Panc1 (cell line): Measurements from ENCODE around the gene EGR1. TPM values are rescaled to one million over a fixed set of nuclear protein-coding genes. Genes with fewer than 3 reads are reported as not detected.

ENCODE experiments used
- ATAC-seq: fragments of 200-7000 bp; cut with Tn5 transposase; 2 replicates; pipeline ENCODE4 v1.9.1; 2020; ENCODE audit warnings: mild to moderate bottlenecking, moderate library complexity
- Bru-seq: library from RNA; stranded (reverse); fragments of 400-500 nt; gene quantifications from one replicate; lab custom pipeline; 2021; lab: Mats Ljungman, UMichigan
- BruChase-seq, 2 experiments: library from RNA; stranded (reverse); fragments of 400-500 nt; gene quantifications; one replicate each; lab custom pipeline; 2021; lab: Mats Ljungman, UMichigan
- BruUV-seq: library from RNA; stranded (reverse); fragments of 400-500 nt; replicated peaks from 2 replicates; lab custom pipeline; 2021; lab: Mats Ljungman, UMichigan
- CTCF ChIA-PET: fragments of 300-600 bp; sonication (Branson Sonifier 250); formaldehyde crosslinking; loops from one replicate; lab custom pipeline; 2022; ENCODE audit warnings: antibody characterized with exemption; lab: Charles Lee
- POLR2A ChIA-PET: fragments of 300-600 bp; sonication (Branson Sonifier 250); formaldehyde crosslinking; loops from one replicate; lab custom pipeline; 2022; ENCODE audit warnings: antibody characterized with exemption; lab: Charles Lee
- DNase-seq: peaks from one replicate; pipeline ENCODE4 v3.0.0-alpha.2; 2010; ENCODE audit warnings: low read depth, low spot score
- H3K27ac ChIP-seq: 2 replicates; pipeline ENCODE4 v1.5.1; 2011; ENCODE audit warnings: mild to moderate bottlenecking, low read length, inconsistent platforms
- H3K27me3 ChIP-seq: fragments of 200-500 bp; sonication (Bioruptor generic); 2 replicates; pipeline ENCODE4 v1.6.0; 2014; ENCODE audit warnings: low read length, inconsistent platforms; ENCODE audit not compliant: control insufficient read depth, insufficient read depth
- H3K36me3 ChIP-seq: fragments of 200-500 bp; sonication (Bioruptor generic); 2 replicates; pipeline ENCODE4 v1.5.1; 2014; ENCODE audit warnings: inconsistent platforms, mild to moderate bottlenecking, low read length, moderate library complexity; ENCODE audit not compliant: control insufficient read depth, insufficient read depth
- H3K4me1 ChIP-seq: 2 replicates; pipeline ENCODE4 v1.5.1; 2011; ENCODE audit warnings: inconsistent platforms, mild to moderate bottlenecking, low read length, moderate library complexity; ENCODE audit not compliant: control insufficient read depth, insufficient read depth
- H3K4me3 ChIP-seq, 2 experiments: 2 replicates each; pipeline ENCODE4 v1.5.1; 2011 to 2012; ENCODE audit warnings: low read depth in 2 of 2, low read length in 2 of 2, mild to moderate bottlenecking in 2 of 2, inconsistent platforms in 1 of 2, moderate library complexity in 1 of 2
- H3K9me3 ChIP-seq: fragments of 200-500 bp; sonication (Bioruptor generic); 2 replicates; pipeline ENCODE4 v1.5.1; 2014; ENCODE audit warnings: low read depth, mild to moderate bottlenecking, inconsistent platforms, low read length, moderate library complexity; ENCODE audit not compliant: control insufficient read depth, insufficient read depth
- POLR2AphosphoS5 ChIP-seq: IDR thresholded peaks from 2 replicates; pipeline ENCODE4 v1.6.1; 2012; ENCODE audit warnings: mild to moderate bottlenecking, low read depth, low read length, moderate library complexity
- SIN3A ChIP-seq: IDR thresholded peaks from 2 replicates; pipeline ENCODE4 v1.6.1; 2012; ENCODE audit warnings: low read depth, mild to moderate bottlenecking, low read length, moderate library complexity, borderline replicate concordance; ENCODE audit not compliant: insufficient read depth
- TCF7L2 ChIP-seq: IDR thresholded peaks from 2 replicates; pipeline ENCODE4 v1.6.1; 2011; ENCODE audit warnings: mild to moderate bottlenecking, low read depth, low read length, inconsistent platforms
- in situ Hi-C: cut with HindIII; loops from 2 replicates; pipeline ENCODE4 v1.10.0; 2016; ENCODE audit warnings: low sequenced_read_pairs, low pct_unique_long_range_greater_than_20kb
- intact Hi-C: fragments of 100-400 bp; cut with micrococcal nuclease; formaldehyde crosslinking; loops from one replicate; pipeline ENCODE4 v1.10.0; 2022; ENCODE audit not compliant: unreplicated experiment
- long read RNA-seq: library from polyadenylated mRNA; unstranded; transcript quantifications from one replicate; pipeline ENCODE4 v2.0.0, GENCODE V29; 2021; ENCODE audit not compliant: unreplicated experiment
- polyA plus RNA-seq: library from polyadenylated mRNA; unstranded; fragments of >200 nt; gene quantifications from one replicate; pipeline ENCODE4 v1.2.1, GENCODE V29; 2012; ENCODE audit warnings: missing spikeins; ENCODE audit not compliant: insufficient read length
- total RNA-seq: library from RNA; stranded (reverse); gene quantifications from one replicate; pipeline ENCODE4 v1.2.1, GENCODE V29; 2021; ENCODE audit not compliant: unreplicated experiment
- TF ChIP-seq, protein P1 (sequence below): fragments of 450-650 bp; IDR thresholded peaks from 2 replicates; pipeline ENCODE4 v1.5.1; 2017; ENCODE audit warnings: mild to moderate bottlenecking
- TF ChIP-seq, protein P2 (sequence below), 2 experiments: IDR thresholded peaks; 2 replicates each; pipeline ENCODE4 v1.6.1; 2011 to 2012; ENCODE audit warnings: low read depth in 2 of 2, control low read depth in 1 of 2, low read length in 1 of 2, mild to moderate bottlenecking in 1 of 2, moderate library complexity in 1 of 2; ENCODE audit not compliant: insufficient read depth in 1 of 2

Gene EGR1
- 12.0 TPM for total RNA-seq
- 14.0 TPM for polyA plus RNA-seq
- percentile 95 among the genes with signal in this experiment for Bru-seq, nascent RNA
- percentile 75 among the genes with signal in this experiment for BruChase-seq, experiment 1, labeled RNA remaining after a 2-hour chase
- percentile 66 among the genes with signal in this experiment for BruChase-seq, experiment 2, labeled RNA remaining after a 6-hour chase
- long read RNA-seq, partial matches to known transcripts: 0 of 7 reads
- long read RNA-seq, other reads (novel, unspliced or antisense): 6 of 7 reads

DNA sequence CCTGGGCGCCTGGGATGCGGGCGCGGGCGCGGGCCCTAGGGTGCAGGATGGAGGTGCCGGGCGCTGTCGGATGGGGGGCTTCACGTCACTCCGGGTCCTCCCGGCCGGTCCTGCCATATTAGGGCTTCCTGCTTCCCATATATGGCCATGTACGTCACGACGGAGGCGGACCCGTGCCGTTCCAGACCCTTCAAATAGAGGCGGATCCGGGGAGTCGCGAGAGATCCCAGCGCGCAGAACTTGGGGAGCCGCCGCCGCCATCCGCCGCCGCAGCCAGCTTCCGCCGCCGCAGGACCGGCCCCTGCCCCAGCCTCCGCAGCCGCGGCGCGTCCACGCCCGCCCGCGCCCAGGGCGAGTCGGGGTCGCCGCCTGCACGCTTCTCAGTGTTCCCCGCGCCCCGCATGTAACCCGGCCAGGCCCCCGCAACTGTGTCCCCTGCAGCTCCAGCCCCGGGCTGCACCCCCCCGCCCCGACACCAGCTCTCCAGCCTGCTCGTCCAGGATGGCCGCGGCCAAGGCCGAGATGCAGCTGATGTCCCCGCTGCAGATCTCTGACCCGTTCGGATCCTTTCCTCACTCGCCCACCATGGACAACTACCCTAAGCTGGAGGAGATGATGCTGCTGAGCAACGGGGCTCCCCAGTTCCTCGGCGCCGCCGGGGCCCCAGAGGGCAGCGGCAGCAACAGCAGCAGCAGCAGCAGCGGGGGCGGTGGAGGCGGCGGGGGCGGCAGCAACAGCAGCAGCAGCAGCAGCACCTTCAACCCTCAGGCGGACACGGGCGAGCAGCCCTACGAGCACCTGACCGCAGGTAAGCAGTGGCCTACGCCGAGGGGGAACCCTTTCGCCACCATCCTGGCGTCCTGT, at the start of gene EGR1:
EGR1 (plus strand) TSS at position 219 of the 864 bp plus-strand sequence; CDS start at position 502, 283 bp downstream.
- no peaks in the 10 kb centered on the region for H3K9me3 ChIP-seq
- in situ Hi-C loops: no loop called here
- ChIA-PET POLR2A (interaction anchor here (0.5 to 0.8 kb wide), 3 partner anchors 10 to 107 kb away, joined by 3 to 13 read pairs (median 3); no protein-coding TSS in a partner anchor), CTCF (interaction anchor here (0.6 to 0.9 kb wide), 3 partner anchors 31 to 222 kb away, joined by 3 to 11 read pairs (median 4); no protein-coding TSS in a partner anchor)
- intact Hi-C loops: no loop called here
- peak within 1 kb of the TSS; percentile 97 for H3K27ac ChIP-seq
- DNase-seq (peak; percentile 61), ATAC-seq (peak; percentile 80)
- H3K4me3 ChIP-seq: peak within 1 kb of the TSS; percentile 81 to 87
- H3K27me3 ChIP-seq: no peaks in the 10 kb centered on the region
- BruUV-seq: no TSS peak
- no peaks in the 10 kb centered on the region for H3K36me3 ChIP-seq
- TF ChIP-seq SIN3A: 0 out of 2 replicates have a peak, but pooled peaks have one; percentile 72
- no peak for TF ChIP-seq POLR2AphosphoS5
- H3K4me1 ChIP-seq: peaks cover 5% of the 10 kb centered on the region; the same call in 1 of the 2 replicates

DNA sequence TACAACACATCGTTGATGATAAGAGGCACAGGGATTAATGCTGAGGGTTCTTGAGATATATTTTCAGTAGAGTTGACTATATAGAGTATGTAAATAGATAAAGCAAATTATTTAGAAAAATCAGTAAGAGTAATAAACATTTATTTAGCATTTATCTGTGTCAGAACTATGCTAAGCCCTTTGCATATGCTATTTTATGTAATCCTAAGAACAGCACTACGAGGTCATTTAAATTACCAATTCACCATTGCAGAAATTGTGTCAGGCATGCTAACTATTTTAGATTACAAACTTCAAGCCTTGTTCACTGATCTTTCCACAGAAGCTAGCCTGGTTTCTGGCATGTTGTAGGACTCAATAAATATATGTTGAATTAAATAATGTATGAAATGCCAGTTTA, 46.8 kb upstream of the EGR1 start:
- H3K36me3 ChIP-seq: peaks cover 16% of the 10 kb centered on the region
- no TSS peak for BruUV-seq
- ChIA-PET CTCF (no interaction called here), POLR2A (no interaction called here)
- H3K4me1 ChIP-seq: no peaks in the 10 kb centered on the region
- ATAC-seq (no peak), DNase-seq (no peak)
- no peaks in the 10 kb centered on the region for H3K9me3 ChIP-seq
- no peak overlapping the region for H3K27ac ChIP-seq
- in situ Hi-C loops: no loop called here
- no peak overlapping the region for H3K4me3 ChIP-seq
- intact Hi-C loops: loop anchor here (10.0 kb wide), 1 partner anchor 234 kb away; no protein-coding TSS in a partner anchor
- no peak for TF ChIP-seq SIN3A
- TF ChIP-seq TCF7L2: no peak
- TF ChIP-seq, protein P1, sequence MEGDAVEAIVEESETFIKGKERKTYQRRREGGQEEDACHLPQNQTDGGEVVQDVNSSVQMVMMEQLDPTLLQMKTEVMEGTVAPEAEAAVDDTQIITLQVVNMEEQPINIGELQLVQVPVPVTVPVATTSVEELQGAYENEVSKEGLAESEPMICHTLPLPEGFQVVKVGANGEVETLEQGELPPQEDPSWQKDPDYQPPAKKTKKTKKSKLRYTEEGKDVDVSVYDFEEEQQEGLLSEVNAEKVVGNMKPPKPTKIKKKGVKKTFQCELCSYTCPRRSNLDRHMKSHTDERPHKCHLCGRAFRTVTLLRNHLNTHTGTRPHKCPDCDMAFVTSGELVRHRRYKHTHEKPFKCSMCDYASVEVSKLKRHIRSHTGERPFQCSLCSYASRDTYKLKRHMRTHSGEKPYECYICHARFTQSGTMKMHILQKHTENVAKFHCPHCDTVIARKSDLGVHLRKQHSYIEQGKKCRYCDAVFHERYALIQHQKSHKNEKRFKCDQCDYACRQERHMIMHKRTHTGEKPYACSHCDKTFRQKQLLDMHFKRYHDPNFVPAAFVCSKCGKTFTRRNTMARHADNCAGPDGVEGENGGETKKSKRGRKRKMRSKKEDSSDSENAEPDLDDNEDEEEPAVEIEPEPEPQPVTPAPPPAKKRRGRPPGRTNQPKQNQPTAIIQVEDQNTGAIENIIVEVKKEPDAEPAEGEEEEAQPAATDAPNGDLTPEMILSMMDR: no peak
- no peak for TF ChIP-seq POLR2AphosphoS5
- TF ChIP-seq, protein P2, sequence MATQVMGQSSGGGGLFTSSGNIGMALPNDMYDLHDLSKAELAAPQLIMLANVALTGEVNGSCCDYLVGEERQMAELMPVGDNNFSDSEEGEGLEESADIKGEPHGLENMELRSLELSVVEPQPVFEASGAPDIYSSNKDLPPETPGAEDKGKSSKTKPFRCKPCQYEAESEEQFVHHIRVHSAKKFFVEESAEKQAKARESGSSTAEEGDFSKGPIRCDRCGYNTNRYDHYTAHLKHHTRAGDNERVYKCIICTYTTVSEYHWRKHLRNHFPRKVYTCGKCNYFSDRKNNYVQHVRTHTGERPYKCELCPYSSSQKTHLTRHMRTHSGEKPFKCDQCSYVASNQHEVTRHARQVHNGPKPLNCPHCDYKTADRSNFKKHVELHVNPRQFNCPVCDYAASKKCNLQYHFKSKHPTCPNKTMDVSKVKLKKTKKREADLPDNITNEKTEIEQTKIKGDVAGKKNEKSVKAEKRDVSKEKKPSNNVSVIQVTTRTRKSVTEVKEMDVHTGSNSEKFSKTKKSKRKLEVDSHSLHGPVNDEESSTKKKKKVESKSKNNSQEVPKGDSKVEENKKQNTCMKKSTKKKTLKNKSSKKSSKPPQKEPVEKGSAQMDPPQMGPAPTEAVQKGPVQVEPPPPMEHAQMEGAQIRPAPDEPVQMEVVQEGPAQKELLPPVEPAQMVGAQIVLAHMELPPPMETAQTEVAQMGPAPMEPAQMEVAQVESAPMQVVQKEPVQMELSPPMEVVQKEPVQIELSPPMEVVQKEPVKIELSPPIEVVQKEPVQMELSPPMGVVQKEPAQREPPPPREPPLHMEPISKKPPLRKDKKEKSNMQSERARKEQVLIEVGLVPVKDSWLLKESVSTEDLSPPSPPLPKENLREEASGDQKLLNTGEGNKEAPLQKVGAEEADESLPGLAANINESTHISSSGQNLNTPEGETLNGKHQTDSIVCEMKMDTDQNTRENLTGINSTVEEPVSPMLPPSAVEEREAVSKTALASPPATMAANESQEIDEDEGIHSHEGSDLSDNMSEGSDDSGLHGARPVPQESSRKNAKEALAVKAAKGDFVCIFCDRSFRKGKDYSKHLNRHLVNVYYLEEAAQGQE (IDR thresholded peaks at IDR 0.05; ENCODE audit: insufficient read depth in 1 of 2, low read depth in 2 of 2, low read length in 1 of 2): no peak
- no peaks in the 10 kb centered on the region for H3K27me3 ChIP-seq
